Left ventricle myocardium superior (tissue), 1 donor: ENCODE measurements around the gene RPL7A. TPM values are rescaled to one million over a fixed set of nuclear protein-coding genes. Genes with fewer than 3 reads are reported as not detected.
"Not testable (repeated sequence)": the region's sequence is repeated elsewhere in the genome, so short reads cannot be mapped to it uniquely, and the experiment has no call there.

Source experiments
- ATAC-seq: fragments of 200-7000 bp; cut with Tn5 transposase; one replicate; pipeline ENCODE4 v1.9.1; 2020; ENCODE audit warnings: mild to moderate bottlenecking, moderate library complexity
- DNase-seq: peaks from one replicate; pipeline ENCODE4 v3.0.0-alpha.2; 2020
- intact Hi-C: fragments of 100-400 bp; cut with micrococcal nuclease; formaldehyde crosslinking; loops from one replicate; pipeline ENCODE4 v1.11.0; 2022
- total RNA-seq: library from RNA; stranded (reverse); fragmentation: NEBNext Ultra II Directional; extraction: Animal tissue kit (Norgen Biotek cat#: 25700); gene quantifications from one replicate; pipeline ENCODE4 v1.2.1, GENCODE V29; 2021
- donor health status: DM: no; HTN: yes; CAD: no; lungs with severe emphysema.

RPL7A gene
- total RNA-seq, 1 donor from 2014 or later, result 898 TPM

GRCh38 chr9:133378408-133378962 lies 30.5 kb downstream of the RPL7A start:
- DNase-seq (no peak), ATAC-seq (no peak)
- intact Hi-C loops, result no loop called here

- intact Hi-C loops, result no loop called here
- no peak for ATAC-seq
- DNase-seq, result no peak
These were observed 31.4 kb downstream of the RPL7A start for GRCh38 chr9:133379153-133380086.

GRCh38 chr9:133380734-133381133 lies 32.7 kb downstream of the RPL7A start:
- no peak for ATAC-seq
- intact Hi-C loops, result no loop called here
- no peak for DNase-seq

GRCh38 chr9:133382507-133383141 lies 34.6 kb downstream of the RPL7A start:
- no peak for DNase-seq
- ATAC-seq, result no peak
- intact Hi-C loops, result no loop called here

GRCh38 chr9:133383438-133383837 lies 35.4 kb downstream of the RPL7A start:
- intact Hi-C loops, result no loop called here
- no peak for ATAC-seq
- DNase-seq, result no peak

- no peak for DNase-seq
- ATAC-seq, result no peak
- intact Hi-C loops, result no loop called here
These were observed 36.8 kb downstream of the RPL7A start for GRCh38 chr9:133384736-133385321.

GRCh38 chr9:133385452-133385851 lies 37.4 kb downstream of the RPL7A start:
- ATAC-seq (no peak), DNase-seq (no peak)
- intact Hi-C loops, result no loop called here

- no peak for DNase-seq
- intact Hi-C loops, result no loop called here
- no peak for ATAC-seq
These were observed 38.3 kb downstream of the RPL7A start for GRCh38 chr9:133386338-133386737.

GRCh38 chr9:133387680-133388079 lies 39.7 kb downstream of the RPL7A start:
- DNase-seq, result no peak
- intact Hi-C loops, result no loop called here
- ATAC-seq, result no peak

GRCh38 chr9:133389025-133389557 lies 41.1 kb downstream of the RPL7A start:
- DNase-seq, result no peak
- intact Hi-C loops, result no loop called here
- no peak for ATAC-seq

GRCh38 chr9:133389562-133389961 lies 41.5 kb downstream of the RPL7A start:
- no peak for DNase-seq
- ATAC-seq, result no peak
- intact Hi-C loops, result no loop called here

GRCh38 chr9:133390713-133391112 lies 42.7 kb downstream of the RPL7A start:
- intact Hi-C loops, result no loop called here
- DNase-seq (no peak), ATAC-seq (no peak)

- intact Hi-C loops, ATAC-seq, DNase-seq: not testable (repeated sequence)
These were observed 43.4 kb downstream of the RPL7A start for GRCh38 chr9:133391449-133391848.

GRCh38 chr9:133392308-133392707 lies 44.3 kb downstream of the RPL7A start:
- DNase-seq, intact Hi-C loops, ATAC-seq: not testable (repeated sequence)

GRCh38 chr9:133393399-133393798 lies 45.4 kb downstream of the RPL7A start:
- intact Hi-C loops, result no loop called here
- no peak for ATAC-seq
- DNase-seq, result no peak

GRCh38 chr9:133394687-133395271 lies 46.8 kb downstream of the RPL7A start:
- DNase-seq (no peak), ATAC-seq (no peak)
- intact Hi-C loops, result no loop called here

GRCh38 chr9:133396952-133397351 lies 48.9 kb downstream of the RPL7A start:
- ATAC-seq, result peak; percentile 15
- intact Hi-C loops, result no loop called here

GRCh38 chr9:133397370-133397769 lies 49.4 kb downstream of the RPL7A start:
- DNase-seq (no peak), ATAC-seq (no peak)
- intact Hi-C loops, result no loop called here

More at GRCh38 chr9:133396952-133397351, 48.9 kb downstream of the RPL7A start:
- DNase-seq, result no peak

- intact Hi-C loops, result no loop called here
- no peak for DNase-seq
- ATAC-seq, result no peak
These were observed 49.9 kb downstream of the RPL7A start for GRCh38 chr9:133397895-133398294.
